HepG2 (cell line): ENCODE data around the gene LIPC. TPM values are rescaled to one million over a fixed set of nuclear protein-coding genes. Genes with fewer than 3 reads are reported as not detected.

Experiments
- ASH2L ChIP-seq: fragments of 300-600, 200-600 bp; sonication (generic); IDR thresholded peaks from 2 replicates; pipeline ENCODE4 v1.7.0; 2017; ENCODE audit warnings: low read depth, mild to moderate bottlenecking, moderate library complexity, mixed read lengths, low read length; ENCODE audit not compliant: insufficient read length
- CCDC6 ChIP-seq: sonication (generic); formaldehyde crosslinking; IDR thresholded peaks from 2 replicates; pipeline ENCODE4 v1.8.1; 2022; ENCODE audit warnings: mild to moderate bottlenecking, missing genetic modification reagents, moderate library complexity
- FOXP4 ChIP-seq: sonication (generic); formaldehyde crosslinking; IDR thresholded peaks from 2 replicates; pipeline ENCODE4 v1.4.0; 2020; ENCODE audit warnings: missing genetic modification reagents
- HMG20A ChIP-seq: IDR thresholded peaks from 2 replicates; pipeline ENCODE4 v1.6.1; 2016; ENCODE audit warnings: borderline replicate concordance
- HNF1B ChIP-seq: sonication (generic); formaldehyde crosslinking; IDR thresholded peaks from 2 replicates; pipeline ENCODE4 v1.5.1; 2020; ENCODE audit warnings: mild to moderate bottlenecking, moderate library complexity, missing genetic modification reagents
- MAX ChIP-seq: IDR thresholded peaks from 2 replicates; pipeline ENCODE4 v1.6.1; 2012; ENCODE audit warnings: inconsistent platforms
- MEIS2 ChIP-seq: sonication (generic); formaldehyde crosslinking; IDR thresholded peaks from 2 replicates; pipeline ENCODE4 v1.9.0; 2021; ENCODE audit warnings: mild to moderate bottlenecking, missing genetic modification reagents
- NR2F6 ChIP-seq, 2 experiments: IDR thresholded peaks; 2 replicates each; pipeline ENCODE4 v1.6.1; 2016; ENCODE audit warnings: antibody characterized with exemption in 1 of 2, mild to moderate bottlenecking in 1 of 2
- PAXIP1 ChIP-seq: sonication (generic); formaldehyde crosslinking; conservative IDR thresholded peaks from 2 replicates; pipeline ENCODE4 v1.4.0; 2020; ENCODE audit warnings: mild to moderate bottlenecking, missing genetic modification reagents, moderate library complexity
- POGZ ChIP-seq: sonication (generic); formaldehyde crosslinking; IDR thresholded peaks from 2 replicates; pipeline ENCODE4 v1.4.0; 2020; ENCODE audit warnings: mild to moderate bottlenecking, missing genetic modification reagents
- TCF7 ChIP-seq: sonication (generic); IDR thresholded peaks from 2 replicates; pipeline ENCODE4 v1.6.1; 2016; ENCODE audit warnings: antibody characterized with exemption, low read depth
- TP53 ChIP-seq: sonication (generic); formaldehyde crosslinking; conservative IDR thresholded peaks from 2 replicates; pipeline ENCODE4 v1.4.0; 2020; ENCODE audit warnings: missing genetic modification reagents
- YEATS4 ChIP-seq: sonication (generic); formaldehyde crosslinking; IDR thresholded peaks from 2 replicates; pipeline ENCODE4 v1.4.0; 2020; ENCODE audit warnings: missing genetic modification reagents, borderline replicate concordance
- ZBTB38 ChIP-seq: sonication (generic); formaldehyde crosslinking; IDR thresholded peaks from 2 replicates; pipeline ENCODE4 v1.5.1; 2020; ENCODE audit warnings: mild to moderate bottlenecking, missing genetic modification reagents
- ZFP91 ChIP-seq: sonication (generic); formaldehyde crosslinking; IDR thresholded peaks from 2 replicates; pipeline ENCODE4 v1.9.0; 2022; ENCODE audit warnings: missing genetic modification reagents, mild to moderate bottlenecking, borderline replicate concordance
- ZNF710 ChIP-seq: sonication (generic); formaldehyde crosslinking; IDR thresholded peaks from 2 replicates; pipeline ENCODE4 v1.5.0; 2020; ENCODE audit warnings: mild to moderate bottlenecking, missing genetic modification reagents, borderline replicate concordance
- polyA plus RNA-seq, 8 experiments: library from polyadenylated mRNA; depleted of rRNA in 3 of 8; stranded (reverse) in 7 of 8; unstranded in 1 of 8; fragments of >200 nt; fragmentation: Illumina TruSeq in 4 of 8; extraction: Trizol in 4 of 8; gene quantifications; 2 replicates each; pipeline versions ENCODE4 v1.2.1 to v1.2.3, GENCODE V29; 2011 to 2016; ENCODE audit warnings: low read depth in 4 of 8, missing spikeins in 1 of 8, mixed read lengths in 1 of 8; ENCODE audit not compliant: insufficient read depth in 1 of 8
- total RNA-seq, 5 experiments: library from RNA; depleted of rRNA; stranded (reverse); fragments of >200 nt; fragmentation: Illumina TruSeq; extraction: Trizol; gene quantifications; 2 replicates each; pipeline ENCODE4 v1.2.3, GENCODE V29; 2016; ENCODE audit warnings: low read depth in 1 of 5

LIPC gene
- total and polyA plus RNA-seq, 2 of the 13 experiments (the other 11 are each of a cell fraction or from before 2014, with no cell fraction given), result 26.0 to 38.0 TPM

- TF ChIP-seq PAXIP1 (CRISPR knock-in tag) (peak; percentile 89), ZFP91 (CRISPR knock-in tag) (peak; percentile 57; the same call in 1 of the 2 replicates), MEIS2 (CRISPR knock-in tag) (peak; percentile 61), CCDC6 (CRISPR knock-in tag) (0 out of 2 replicates have a peak, but pooled peaks have one; percentile 22), YEATS4 (peak; percentile 58; the same call in 1 of the 2 replicates), TCF7 (0 out of 2 replicates have a peak, but pooled peaks have one; percentile 12), HNF1B (CRISPR knock-in tag) (peak; percentile 76; the same call in 1 of the 2 replicates), ZBTB38 (CRISPR knock-in tag) (peak; percentile 65; the same call in 1 of the 2 replicates), HMG20A (peak; percentile 43; the same call in 1 of the 2 replicates), FOXP4 (peak; percentile 59), TP53 (CRISPR knock-in tag) (no peak), MAX (0 out of 2 replicates have a peak, but pooled peaks have one; percentile 30), ZNF710 (CRISPR knock-in tag) (peak; percentile 40; the same call in 1 of the 2 replicates), ASH2L (peak; percentile 87), POGZ (CRISPR knock-in tag) (peak; percentile 73), NR2F6 (IDR thresholded peaks at IDR 0.05) (peak; percentile 63), NR2F6 (CRISPR knock-in tag; IDR thresholded peaks at IDR 0.05) (peak; percentile 45; the same call in 1 of the 2 replicates)
Observed at GRCh38 chr15:58528188-58528870, 96.5 kb downstream of the LIPC start (continued).
